ENCODE measurements around the gene PDGFD.

PDGFD gene

DNA sequence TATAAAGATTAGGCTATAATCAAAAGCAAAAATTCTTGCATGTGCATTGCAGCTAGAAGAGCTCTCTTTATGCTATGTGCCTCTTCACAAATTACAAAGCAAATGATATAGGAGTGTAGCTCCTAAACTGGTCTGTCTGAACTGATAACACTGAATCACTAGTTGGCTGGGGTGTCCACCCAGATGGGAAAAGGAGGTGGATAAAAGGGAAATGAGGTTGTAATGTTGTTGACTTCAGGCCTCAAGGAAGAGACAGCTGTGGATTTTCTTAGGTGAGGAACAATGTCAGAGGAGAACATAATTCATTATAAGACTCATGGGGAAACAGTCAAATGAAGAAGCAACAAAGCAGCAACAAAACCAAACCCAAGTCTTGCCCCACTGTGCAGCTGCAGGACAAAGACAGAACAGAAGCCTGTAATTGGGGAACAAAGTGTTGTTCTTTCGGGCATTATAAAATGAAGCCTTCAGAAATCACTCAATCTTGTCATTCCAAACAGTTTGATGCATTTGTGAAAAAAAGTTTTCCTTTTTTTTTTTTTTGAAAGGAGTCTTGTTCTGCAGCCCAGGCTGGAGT lies 257.6 kb downstream of the PDGFD start:
- DNase-seq = no peak

DNA sequence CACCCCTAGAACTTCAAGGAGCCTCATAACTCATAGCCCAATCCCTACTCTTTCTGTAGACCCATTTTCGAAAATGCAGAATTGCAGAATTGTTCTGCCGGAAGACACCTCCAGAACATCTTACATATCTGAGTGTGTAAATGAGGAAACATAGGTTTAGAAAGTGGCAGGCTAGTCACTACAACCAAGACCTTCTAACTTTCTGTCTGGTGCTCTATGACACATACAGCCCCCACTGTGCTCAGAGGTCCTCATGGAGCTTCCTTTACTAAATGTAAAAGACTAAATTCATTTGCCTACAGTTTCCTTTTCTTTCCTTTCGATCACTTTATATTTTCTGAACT lies 259.7 kb downstream of the PDGFD start:
- DNase-seq = no peak

DNA sequence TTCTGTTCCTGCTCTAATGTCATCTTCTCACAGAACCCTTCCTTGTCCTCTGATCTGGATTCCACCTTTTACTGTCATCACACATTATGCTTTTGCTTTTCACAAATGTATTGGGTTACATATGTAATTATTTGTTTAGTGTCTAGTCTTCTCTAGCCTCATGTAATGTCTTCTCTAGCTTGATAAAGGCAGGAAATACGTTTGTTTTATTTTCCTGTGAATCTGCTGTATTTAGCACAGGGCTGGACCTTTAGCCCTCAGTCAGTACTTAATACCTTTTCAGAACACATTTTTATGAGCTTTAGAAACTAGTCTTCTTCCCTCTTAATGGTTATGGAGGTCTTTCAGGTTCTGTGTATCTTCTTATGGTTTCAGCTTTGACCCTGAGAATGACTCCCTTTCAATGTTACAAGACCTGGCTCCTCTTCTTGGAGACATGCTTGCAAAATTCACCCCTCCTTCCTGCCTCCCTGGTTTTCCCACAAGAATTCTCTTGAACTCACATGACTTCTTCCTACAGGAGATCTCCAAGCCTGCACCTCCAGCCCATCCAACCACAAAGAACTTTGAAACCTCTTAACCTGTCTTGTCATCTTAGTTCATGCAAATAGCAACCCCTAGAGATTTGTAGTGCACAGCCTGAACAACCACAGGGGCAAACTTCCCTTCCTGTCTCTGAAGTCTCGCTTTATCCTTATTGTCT lies 260.2 kb downstream of the PDGFD start:
- no peak for DNase-seq

DNA sequence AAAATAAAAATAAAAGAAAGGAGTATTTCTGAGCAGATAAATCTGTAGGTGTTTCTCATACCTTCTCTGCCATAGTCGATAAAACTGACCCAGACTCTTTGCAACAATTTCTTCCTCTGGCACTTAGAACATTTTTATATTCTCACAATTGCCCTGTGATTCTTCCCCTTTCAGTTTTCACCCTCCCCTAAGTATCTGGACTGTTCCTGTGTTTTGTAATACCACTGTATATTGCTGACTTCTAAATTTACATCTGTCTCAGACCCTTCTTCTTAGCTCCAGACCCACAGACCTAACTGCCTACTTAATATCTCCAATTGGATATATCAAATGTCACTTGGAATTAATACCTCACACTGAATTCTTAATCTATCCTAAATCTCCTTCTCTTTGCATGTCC lies 261.0 kb downstream of the PDGFD start:
- DNase-seq = no peak

DNA sequence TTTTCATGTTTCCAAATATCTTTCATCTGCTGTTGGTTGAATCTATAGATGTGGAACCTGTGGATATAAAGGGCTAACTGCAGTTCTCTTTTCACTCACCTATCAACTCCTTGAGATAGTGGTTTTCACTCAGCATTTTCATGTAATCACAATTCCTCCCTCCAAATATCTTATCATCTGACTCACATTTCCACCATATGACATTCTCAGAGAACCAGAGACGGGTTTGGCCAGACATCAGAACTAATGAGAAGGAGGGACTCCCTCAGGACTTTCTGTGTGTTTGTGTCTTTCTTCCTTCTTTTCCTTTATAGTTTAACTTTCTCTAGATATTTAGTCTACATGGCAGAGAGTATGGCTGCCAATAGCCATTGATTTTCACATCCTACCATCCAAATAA lies 262.3 kb downstream of the PDGFD start:
- DNase-seq = peak; percentile 38

DNA sequence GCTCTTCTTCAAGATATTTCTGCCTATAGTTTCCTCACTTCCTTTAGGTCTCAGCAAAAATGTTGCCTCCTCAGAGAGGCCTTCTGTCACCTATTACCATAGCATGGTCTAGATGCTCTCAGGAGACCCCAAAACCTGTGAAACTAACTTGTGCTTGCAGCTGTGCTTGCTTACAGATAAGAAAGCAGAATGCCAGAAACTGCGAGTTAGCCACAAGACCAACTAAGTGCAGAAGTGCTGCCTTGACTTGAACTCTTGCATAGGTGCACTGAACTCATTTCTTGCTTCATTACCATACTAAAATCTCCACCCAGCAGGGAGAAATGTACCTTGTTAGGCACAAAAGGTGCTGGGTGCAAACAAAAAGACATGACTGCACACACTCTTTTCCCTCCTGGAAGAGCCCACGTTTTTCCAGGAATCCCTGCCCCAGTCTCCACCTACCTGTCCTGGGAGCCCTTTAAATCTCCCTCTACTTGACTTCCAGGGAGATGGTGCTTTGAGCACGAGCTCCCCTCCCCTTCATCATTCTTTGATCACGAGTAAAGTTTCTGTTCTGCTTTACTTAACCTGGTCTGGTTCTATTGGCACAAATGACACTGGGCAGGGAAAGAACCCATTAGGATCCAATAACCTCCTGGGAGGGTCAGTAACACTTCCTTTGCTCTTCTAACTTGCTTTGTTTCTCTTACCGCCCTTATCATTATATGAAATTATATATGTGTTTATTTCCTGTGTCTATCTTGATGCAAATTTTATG lies 265.2 kb downstream of the PDGFD start:
- DNase-seq = no peak

DNA sequence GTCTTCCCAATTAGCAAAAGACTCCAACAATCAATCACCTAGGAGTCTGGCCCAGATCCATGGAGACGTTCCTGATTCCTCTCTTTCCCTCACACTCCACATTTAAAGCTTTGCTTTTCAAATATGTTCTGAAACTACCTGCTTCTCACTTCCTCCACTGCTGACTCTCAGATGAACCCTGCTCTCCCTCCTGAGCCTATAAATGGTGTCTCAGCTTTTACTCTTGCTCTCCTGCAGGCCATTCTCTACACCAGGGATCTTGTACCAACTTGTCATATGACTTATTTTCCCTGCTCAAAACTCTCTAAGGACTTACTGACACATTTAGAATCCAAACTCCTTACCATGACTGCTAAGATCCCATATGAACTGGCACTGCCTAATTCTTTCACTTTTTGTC lies 265.9 kb downstream of the PDGFD start:
- no peak for DNase-seq

DNA sequence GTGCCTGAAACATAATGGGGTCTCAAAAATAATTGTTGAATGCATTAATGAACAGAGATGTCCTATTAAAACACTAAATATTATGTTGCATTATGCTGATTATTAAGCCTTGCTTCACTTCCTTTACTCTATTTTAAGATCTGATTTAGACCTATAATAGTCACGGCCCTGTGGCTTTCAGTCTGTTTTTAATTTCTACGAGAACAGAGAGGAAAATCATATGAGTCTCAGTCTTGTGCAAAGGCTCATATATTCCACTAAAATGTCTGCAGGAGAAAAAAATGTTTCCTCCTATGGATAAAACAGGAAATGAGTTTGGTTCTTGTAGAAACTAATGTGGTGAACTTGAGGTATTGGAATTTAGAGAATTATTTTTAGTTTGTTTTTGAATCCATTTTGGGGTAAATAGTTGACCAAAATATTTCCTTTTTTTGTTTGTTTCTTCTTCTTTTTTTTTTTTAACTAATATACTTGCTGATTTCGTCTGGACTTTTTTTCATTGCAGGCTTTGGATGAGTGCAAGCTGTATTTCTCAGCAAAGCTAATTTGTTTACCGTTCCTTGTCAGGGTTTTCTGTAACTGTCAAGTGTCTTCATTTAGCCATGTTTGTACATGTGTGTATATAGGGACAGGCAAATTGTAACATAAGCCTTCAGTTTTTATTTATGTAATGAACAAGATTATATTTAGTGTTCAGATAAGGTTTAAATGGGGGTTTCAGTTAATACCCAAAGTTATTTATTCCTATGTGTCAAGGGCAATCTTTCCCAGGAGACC lies 266.6 kb downstream of the PDGFD start:
- DNase-seq = peak; percentile 71

DNA sequence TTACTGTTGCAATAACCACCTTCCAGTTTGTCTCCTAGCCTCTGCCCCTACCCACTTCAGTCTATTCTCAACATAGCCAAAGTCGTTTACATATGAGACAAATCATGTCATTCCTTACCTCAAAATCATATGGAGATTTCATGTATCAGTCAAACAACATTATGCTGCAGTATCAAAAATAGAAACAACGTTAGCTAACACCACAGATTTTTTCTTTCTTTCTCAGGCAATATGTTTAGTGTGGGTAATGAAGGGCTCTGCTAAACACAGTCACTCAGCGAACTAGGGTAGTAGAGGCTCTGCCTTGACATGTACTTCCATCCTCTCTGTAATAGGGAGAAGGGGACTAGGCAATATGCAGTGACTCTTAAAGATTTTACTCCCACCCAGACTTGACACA lies 268.8 kb downstream of the PDGFD start:
- no peak for DNase-seq

DNA sequence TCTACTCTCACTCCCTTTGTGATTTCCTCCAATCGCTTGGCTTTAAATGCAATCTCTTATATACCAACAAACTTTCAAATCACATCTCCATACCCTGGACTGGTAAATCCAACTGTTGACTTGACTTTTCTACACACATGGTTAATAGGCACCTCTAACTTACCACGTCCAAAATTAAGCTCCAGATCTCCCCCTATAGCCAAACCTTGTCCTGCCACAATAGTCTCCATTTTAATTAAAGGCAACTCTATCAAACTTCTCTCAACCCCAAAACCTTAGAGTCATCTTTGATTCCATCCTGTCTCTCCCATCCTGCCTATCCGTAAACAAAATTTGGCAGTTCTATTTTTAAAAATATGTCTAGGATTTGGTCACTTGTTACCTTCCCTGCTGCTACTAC lies 269.3 kb downstream of the PDGFD start:
- DNase-seq = no peak

DNA sequence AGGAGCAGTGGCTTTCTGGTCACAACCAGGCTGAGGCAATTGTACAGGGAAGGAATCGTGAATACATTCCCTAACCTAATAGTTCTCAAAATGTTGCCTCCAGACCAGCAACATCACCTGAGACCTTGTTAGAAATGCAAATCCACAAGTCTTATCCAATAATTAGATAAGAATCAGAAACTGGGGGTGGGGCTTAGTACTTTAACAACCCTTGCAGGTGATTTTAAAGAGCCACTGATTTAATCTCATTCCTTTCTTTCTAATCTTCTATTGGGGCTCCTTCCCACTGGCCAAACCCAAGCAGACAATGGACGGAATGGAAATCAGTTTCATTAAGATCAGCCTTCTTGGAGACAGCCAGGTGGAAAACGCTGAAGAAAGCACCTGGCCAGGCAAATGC lies 269.9 kb downstream of the PDGFD start:
- no peak for DNase-seq

DNA sequence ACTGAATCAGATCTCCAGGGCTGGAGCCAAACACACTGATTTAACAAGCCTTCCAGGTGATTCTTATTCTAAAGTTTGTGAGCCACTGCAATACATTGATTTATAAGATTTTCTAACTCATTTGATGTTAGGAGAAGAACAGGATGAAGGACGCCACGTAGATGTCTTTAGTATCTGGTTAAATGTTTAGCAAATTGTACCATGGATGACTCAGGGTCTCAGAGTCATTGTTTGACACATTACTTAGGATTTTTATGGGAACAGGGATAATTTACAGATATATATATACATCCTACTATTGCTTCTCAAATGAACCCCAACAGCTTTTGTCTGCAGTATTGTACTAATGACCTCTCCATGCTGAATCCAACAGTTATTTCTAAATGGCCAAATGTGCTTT lies 270.6 kb downstream of the PDGFD start:
- peak; percentile 69 for DNase-seq

DNA sequence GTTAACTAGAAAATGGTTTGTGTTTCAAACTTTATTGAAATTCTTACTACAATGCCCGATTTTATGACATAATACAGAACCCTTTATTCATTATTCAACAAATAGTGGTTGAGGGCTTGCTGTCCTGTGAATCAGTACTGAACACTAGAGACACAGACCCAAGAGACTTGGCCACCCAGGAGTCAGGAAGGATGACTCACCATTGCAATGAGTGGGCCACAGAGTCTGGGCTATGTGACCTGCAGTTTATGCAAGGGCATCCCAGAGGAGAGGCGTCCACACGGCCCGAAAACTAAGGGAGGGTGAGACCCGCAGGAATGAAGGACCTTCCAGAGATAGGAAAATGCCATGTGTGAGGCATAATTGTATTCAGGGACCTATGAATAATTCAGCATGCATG lies 271.3 kb downstream of the PDGFD start:
- peak; percentile 87 for DNase-seq

DNA sequence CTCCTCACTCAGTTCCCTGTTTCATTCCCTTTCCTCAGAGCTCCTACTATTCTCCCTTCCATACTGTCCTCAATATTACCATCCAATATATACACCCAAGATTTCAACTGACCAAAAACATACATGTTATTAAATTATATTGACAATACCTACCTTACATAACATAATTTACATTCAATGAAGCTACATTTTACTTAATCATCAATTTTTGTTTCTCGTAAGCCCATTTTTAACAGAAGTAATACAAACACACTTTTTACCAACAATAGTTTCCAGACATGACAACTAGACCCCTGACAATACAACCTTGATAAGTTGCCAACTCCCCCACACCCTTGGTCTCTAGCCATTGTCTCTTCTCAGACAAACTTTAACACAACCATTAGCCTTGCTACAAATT lies 273.3 kb downstream of the PDGFD start:
- no peak for DNase-seq

DNA sequence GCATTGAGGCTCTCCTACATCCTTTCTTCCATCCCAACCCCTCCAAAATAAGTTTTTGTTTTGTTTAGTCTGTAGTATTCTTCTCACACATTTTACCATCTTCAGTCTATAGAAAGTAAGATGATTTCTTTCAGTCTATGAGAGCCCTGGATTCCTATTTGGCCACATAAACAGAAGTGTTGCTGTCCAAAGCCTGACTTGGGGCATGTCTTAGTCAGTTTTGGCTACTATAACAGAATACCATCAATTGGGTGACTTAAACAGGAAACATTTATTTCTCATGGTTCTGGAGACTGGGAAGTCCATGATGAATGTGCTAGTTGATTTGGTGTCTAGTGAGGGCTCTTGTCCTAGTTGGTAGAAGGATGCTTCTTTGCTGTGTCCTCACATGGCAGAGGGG lies 274.3 kb downstream of the PDGFD start:
- DNase-seq = no peak

DNA sequence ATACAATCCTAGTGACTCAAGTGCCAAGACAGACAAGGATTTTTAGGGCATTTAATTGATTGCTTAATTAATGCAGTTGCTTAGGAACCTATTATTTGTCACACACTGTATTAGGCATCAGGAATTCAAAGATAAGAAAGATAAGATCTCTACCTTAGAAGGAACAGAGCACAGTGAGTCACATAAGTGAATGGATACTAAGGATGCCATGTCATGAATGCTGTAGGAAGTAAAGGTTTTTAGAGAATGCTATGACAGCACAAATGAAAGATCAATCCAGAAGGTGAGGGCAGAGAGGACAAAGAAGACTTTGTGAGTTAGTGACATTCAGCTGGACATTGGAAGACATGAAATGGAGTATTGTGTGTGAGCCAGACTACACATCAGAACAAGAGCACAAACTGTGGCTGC lies 275.4 kb downstream of the PDGFD start:
- no peak for DNase-seq

DNA sequence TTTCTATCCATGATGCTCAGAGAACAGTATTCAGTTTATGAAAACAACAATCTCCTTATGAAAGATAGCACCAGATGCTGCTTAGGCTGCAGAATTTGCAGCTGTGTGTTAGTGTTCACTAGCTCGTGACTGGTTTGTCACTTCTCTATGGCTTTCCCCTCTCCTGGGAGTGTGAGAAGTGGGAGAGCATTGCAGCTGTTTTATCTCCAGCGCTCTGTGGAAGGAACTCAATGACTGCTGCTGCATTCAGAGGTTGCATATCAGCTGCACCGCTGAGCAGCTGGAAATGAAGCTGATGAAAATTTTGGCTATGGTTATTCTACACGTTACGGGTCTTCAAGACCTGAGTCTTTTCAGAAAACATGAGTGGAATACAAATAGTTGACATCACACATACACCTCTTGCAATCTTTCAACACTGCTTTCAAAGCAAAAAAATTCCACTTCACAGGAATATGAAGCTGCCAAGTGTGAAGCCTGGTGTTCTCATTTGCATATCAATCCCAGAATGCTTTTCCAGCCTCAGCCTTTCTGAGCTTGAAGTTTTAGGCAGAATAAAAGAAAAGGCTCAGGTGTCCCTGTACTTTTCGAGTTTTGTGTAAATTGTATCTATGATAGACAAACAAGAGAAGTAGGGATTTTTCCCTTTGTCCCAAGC lies 276.8 kb downstream of the PDGFD start:
- DNase-seq = no peak

DNA sequence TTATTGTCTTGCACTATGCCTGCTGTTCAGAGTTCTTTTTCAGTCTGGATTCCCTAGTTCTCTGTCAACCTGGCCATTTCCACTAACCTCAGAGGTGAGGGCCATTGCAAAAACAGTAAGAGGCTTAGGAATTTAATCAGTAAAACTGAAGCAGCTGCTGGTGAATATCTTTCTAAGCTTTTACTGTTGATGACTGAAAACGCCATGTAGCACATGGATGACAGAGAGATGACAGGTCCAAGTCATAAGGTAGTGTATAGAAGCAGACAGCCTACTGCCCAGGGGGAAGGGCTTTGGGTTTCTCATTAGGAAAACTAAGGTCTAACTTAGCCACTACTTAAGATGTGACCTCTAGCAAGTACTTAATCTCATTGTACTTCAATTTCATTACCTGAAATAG lies 280.1 kb downstream of the PDGFD start:
- no peak for DNase-seq

DNA sequence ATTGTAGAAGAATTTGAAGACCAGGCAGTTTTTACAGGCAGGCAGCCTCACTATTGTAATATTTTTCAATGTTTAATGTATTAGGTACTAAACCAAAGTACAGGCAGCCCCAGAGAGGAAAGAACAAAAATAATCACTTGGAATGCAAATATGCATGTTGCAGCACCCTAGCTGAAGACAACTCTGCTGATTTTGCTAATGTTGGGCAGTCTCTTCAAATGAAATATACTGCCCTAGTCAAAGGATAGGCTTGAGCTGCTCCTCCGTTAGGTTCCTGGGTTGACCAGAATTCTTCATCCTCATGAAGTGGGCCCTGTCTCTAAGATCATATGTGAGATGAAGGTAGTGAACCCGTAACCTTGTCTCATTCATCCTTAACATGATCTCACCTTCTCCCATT lies 280.7 kb downstream of the PDGFD start:
- no peak for DNase-seq

DNA sequence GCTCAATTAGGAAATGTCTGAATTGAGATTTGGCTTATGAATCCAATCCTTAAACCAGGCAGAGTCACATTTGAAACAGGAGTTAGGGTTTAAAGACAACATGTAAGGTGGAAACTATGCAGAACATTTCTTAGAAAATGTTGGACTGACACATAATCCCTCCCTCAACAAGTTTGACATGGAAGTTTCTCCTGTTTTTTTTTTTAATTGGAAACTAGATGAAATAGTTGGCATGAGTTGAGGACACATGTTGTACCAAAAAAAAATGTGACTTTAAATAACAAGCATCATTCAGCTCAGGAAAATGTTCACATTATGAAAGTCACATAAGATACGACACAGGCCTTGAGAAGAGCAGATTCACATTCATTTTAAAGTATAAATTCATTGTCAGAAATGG lies 282.4 kb downstream of the PDGFD start:
- DNase-seq = peak; percentile 20

DNA sequence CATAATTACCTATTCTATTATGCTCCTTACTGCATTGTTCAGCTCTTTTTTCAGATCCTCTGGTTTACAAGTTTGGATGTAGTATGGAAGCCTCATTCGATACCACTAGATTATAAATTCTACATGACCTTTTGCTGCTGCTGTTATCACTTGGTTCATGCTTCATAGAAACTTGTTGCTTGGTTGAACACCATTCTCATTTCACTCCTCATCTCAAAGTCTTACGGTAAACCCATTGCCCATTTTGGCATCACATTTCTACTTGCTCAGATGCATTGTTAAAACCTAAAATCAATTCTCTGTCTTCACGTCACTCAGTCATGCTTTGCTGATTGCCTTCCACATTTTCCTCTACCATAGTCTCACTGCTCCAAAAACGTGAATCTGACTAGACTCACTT lies 283.0 kb downstream of the PDGFD start:
- DNase-seq = no peak

DNA sequence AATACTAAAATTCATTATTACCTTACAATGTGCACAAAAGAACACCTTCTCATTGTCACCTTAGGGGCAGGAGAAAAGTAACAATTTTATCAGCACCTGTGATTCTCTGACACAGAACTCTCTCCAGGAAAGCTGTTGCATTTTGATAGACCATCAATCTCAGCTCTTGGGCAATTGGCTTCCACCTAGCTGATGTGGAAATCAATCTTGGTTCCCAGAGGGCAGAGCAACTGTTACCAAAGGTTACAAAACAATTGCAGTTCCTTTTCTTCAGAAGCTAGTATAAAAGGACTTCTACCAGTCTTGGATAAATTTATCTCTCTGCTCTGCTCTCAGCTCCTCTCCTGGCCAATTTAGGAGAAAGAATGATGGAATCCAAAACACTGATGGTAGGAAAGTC lies 285.3 kb downstream of the PDGFD start:
- DNase-seq = no peak

DNA sequence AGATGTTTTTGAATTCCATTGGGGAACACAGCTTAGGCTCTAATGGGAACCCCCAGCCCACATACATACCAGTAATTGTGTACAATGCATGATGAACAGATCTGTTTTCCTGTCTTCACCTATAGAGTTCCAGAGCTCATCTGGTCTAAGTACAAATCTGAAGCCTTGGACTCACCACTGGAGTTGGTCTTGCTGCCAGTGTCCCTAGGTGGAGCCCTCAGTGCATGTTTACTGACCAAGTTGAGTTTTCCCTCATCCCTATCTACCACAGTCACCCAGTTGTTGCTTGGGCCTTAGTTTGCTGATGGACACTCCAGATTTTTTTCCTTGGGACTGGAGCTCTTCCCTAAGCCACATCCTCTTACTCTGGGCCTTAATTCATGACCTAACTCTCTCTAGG lies 286.7 kb downstream of the PDGFD start:
- no peak for DNase-seq
